ENCODE data around the gene CD81.

GRCh38 chr11:2426221-2426620, 49.1 kb downstream of the CD81 start:
- TF ChIP-seq CTCF (IDR thresholded peaks at IDR 0.05) (no peak), POLR2A (IDR thresholded peaks at IDR 0.05) (no peak), POLR2AphosphoS5 (IDR thresholded peaks at IDR 0.05) (no peak), EP300 (IDR thresholded peaks at IDR 0.05) (no peak)

All from suprapubic skin (tissue), 4 donors.